Gastroesophageal sphincter (tissue), 4 donors: ENCODE measurements around the gene REELD1. TPM values are rescaled to one million over a fixed set of nuclear protein-coding genes. Genes with fewer than 3 reads are reported as not detected.

ENCODE experiments used
- ATAC-seq: fragments of 150-250 bp; one replicate; pipeline ENCODE4 v1.9.1; 2016; ENCODE audit warnings: mild to moderate bottlenecking, moderate library complexity
- H3K27ac ChIP-seq, 4 donors: fragments of 200-600 bp; sonication (generic) in 3 of 4; 1 replicate in 3 of 4; 2 replicates in 1 of 4; pipeline ENCODE4 v1.5.1; 2016 to 2019
- H3K27me3 ChIP-seq: fragments of 200-600 bp; sonication (generic); one replicate; pipeline ENCODE4 v1.5.1; 2019
- H3K36me3 ChIP-seq, 2 donors: fragments of 200-600 bp; sonication (generic); one replicate each; pipeline ENCODE4 v1.5.1; 2019; ENCODE audit warnings: control low read depth in 1 of 2
- H3K4me1 ChIP-seq, 3 donors: fragments of 200-600 bp; sonication (generic); 1 replicate in 2 of 3; 2 replicates in 1 of 3; pipeline ENCODE4 v1.5.1; 2016 to 2019; ENCODE audit warnings: control low read depth in 2 of 3
- H3K4me3 ChIP-seq, 2 donors: fragments of 200-600 bp; sonication (generic); one replicate each; pipeline ENCODE4 v1.5.1; 2019; ENCODE audit warnings: mild to moderate bottlenecking in 1 of 2, moderate library complexity in 1 of 2
- H3K9me3 ChIP-seq, 3 donors: fragments of 200-600 bp; sonication (generic); one replicate each; pipeline ENCODE4 v1.5.1; 2017 to 2019; ENCODE audit warnings: control low read depth in 2 of 3
- EP300 ChIP-seq: sonication (generic); formaldehyde crosslinking; IDR thresholded peaks from one replicate; pipeline ENCODE4 v1.6.1; 2017; ENCODE audit warnings: antibody characterized with exemption, mild to moderate bottlenecking
- POLR2A ChIP-seq, 2 donors: fragments of 450-650 bp; IDR thresholded peaks; one replicate each; pipeline ENCODE4 v1.6.1; 2017; ENCODE audit warnings: antibody characterized with exemption in 2 of 2, mild to moderate bottlenecking in 2 of 2, moderate library complexity in 1 of 2
- POLR2AphosphoS5 ChIP-seq: sonication (generic); formaldehyde crosslinking; IDR thresholded peaks from one replicate; pipeline ENCODE4 v1.6.1; 2017; ENCODE audit warnings: antibody characterized with exemption
- WGBS, 2 donors: methylation state at CpG; one replicate each; pipeline ENCODE4 v1.1.5; 2018; ENCODE audit warnings: low coverage in 1 of 2; 5-methylcytosine and 5-hydroxymethylcytosine counted together
- total RNA-seq, 4 donors: library from RNA; depleted of rRNA; stranded (reverse); fragments of >200 nt; gene quantifications; one replicate each; pipeline ENCODE4 v1.1.0, GENCODE V29; 2016
- TF ChIP-seq, protein P1 (sequence below), 4 experiments: fragments of 200-600 bp in 2 of 4; fragments of 450-650 bp in 2 of 4; sonication (generic) in 1 of 4; IDR thresholded peaks; one replicate each; pipeline ENCODE4 v1.5.1; 2017 to 2019; ENCODE audit warnings: antibody characterized with exemption in 4 of 4, mild to moderate bottlenecking in 2 of 4, moderate library complexity in 2 of 4

REELD1 gene
- total RNA-seq, 4 donors from 2014 or later: 0.78 to 1.4 TPM; not detected in 2

- Histone ChIP-seq H3K36me3 (peaks cover 0 to 25% of the 10 kb centered on the region in 2 donors), H3K9me3 (no peaks in the 10 kb centered on the region), H3K27ac (no peak overlapping the region), H3K4me1 (no peaks in the 10 kb centered on the region), H3K4me3 (no peak overlapping the region), H3K27me3 (no peaks in the 10 kb centered on the region)
- ATAC-seq: no peak
- WGBS, 2 donors: 85% methylated on average over 1 of the region's 4 CpGs; no CpG with 5 or more reads in 1 of the 2 donors
- TF ChIP-seq POLR2A (IDR thresholded peaks at IDR 0.05): no peak
- TF ChIP-seq, protein P1, sequence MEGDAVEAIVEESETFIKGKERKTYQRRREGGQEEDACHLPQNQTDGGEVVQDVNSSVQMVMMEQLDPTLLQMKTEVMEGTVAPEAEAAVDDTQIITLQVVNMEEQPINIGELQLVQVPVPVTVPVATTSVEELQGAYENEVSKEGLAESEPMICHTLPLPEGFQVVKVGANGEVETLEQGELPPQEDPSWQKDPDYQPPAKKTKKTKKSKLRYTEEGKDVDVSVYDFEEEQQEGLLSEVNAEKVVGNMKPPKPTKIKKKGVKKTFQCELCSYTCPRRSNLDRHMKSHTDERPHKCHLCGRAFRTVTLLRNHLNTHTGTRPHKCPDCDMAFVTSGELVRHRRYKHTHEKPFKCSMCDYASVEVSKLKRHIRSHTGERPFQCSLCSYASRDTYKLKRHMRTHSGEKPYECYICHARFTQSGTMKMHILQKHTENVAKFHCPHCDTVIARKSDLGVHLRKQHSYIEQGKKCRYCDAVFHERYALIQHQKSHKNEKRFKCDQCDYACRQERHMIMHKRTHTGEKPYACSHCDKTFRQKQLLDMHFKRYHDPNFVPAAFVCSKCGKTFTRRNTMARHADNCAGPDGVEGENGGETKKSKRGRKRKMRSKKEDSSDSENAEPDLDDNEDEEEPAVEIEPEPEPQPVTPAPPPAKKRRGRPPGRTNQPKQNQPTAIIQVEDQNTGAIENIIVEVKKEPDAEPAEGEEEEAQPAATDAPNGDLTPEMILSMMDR (IDR thresholded peaks at IDR 0.05): no peak
- no peak for TF ChIP-seq EP300
- TF ChIP-seq POLR2AphosphoS5: no peak
Measured at GRCh38 chr4:146260521-146260920, 46.2 kb downstream of the REELD1 start.

DNA sequence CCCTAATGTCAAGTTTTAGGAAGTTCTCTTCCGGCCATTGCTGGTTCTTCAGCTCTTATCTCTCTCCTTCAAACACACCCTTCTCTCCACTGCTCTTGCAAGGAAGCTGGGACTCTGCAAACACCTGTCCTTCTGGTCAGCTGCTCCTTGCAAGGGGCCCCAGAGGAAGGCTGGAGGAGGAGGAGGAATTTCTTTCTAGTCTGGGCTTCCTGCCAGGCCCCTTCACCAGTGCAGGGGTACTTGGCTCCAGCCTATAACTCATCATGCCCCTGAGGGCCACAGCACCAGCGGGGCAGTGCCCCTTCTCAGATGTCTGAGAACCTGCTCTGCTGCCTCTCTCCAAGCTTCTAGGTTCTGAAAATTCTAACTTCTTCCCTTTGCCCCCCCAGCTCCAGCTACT lies 46.7 kb downstream of the REELD1 start:
- ATAC-seq: no peak
- no peaks in the 10 kb centered on the region for H3K4me1 ChIP-seq
- 100% methylated on average over 2 of the region's 2 CpGs; no CpG with 5 or more reads in 1 of the 2 donors for WGBS, 2 donors
- H3K9me3 ChIP-seq: no peaks in the 10 kb centered on the region
- no peak for TF ChIP-seq EP300
- TF ChIP-seq POLR2AphosphoS5: no peak
- no peak for TF ChIP-seq POLR2A (IDR thresholded peaks at IDR 0.05)
- TF ChIP-seq, protein P1 (IDR thresholded peaks at IDR 0.05): no peak
- H3K27me3 ChIP-seq: no peaks in the 10 kb centered on the region
- H3K36me3 ChIP-seq: peaks cover 0 to 20% of the 10 kb centered on the region in 2 donors
- no peak overlapping the region for H3K4me3 ChIP-seq
- H3K27ac ChIP-seq: no peak overlapping the region

- Histone ChIP-seq H3K4me3 (no peak overlapping the region), H3K36me3 (peaks cover 0 to 4% of the 10 kb centered on the region in 2 donors), H3K27me3 (no peaks in the 10 kb centered on the region), H3K9me3 (no peaks in the 10 kb centered on the region), H3K27ac (no peak overlapping the region), H3K4me1 (no peaks in the 10 kb centered on the region)
- ATAC-seq: no peak
- no peak for TF ChIP-seq POLR2A (IDR thresholded peaks at IDR 0.05)
- TF ChIP-seq, protein P1 (IDR thresholded peaks at IDR 0.05): no peak
- no peak for TF ChIP-seq POLR2AphosphoS5
- no peak for TF ChIP-seq EP300
Measured at GRCh38 chr4:146263793-146264192, 49.5 kb downstream of the REELD1 start.

DNA sequence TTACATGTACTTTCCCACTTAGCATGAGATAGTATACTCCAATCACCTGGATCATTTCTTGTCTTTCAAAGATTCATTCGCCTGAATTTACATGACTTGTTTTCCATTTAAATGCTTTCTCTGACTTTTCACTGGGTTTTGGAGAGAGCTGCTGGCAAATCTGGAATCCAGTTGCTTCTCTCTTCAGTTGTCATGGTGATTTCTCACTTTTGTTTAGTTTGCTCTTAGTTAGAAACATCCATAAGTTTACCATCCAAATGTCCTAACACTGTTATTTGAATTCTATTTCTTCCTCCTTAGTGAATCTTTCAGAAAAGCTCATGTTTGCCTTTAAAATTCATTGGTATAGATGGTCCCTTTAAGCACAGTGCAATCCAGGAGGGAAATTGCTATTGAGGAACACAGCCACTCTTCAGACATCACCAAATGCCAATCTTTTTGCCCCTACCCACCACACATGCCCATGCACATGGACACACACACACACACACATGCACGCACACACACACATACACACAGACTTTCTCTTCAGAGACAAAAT lies 51.7 kb downstream of the REELD1 start:
- WGBS, 2 donors: 90 to 100% methylated on average over 1 to 2 of the region's 2 CpGs

GRCh38 chr4:146267826-146268225 lies 53.5 kb downstream of the REELD1 start:
- peaks cover 0 to 1% of the 10 kb centered on the region in 2 donors for H3K36me3 ChIP-seq
- peak; percentile 67 for ATAC-seq
- H3K27ac ChIP-seq: no peak overlapping the region
- H3K27me3 ChIP-seq: no peaks in the 10 kb centered on the region
- H3K4me3 ChIP-seq: no peak overlapping the region
- no peaks in the 10 kb centered on the region for H3K9me3 ChIP-seq
- no peaks in the 10 kb centered on the region for H3K4me1 ChIP-seq
- WGBS, 2 donors: 45 to 49% methylated on average over 4 to 5 of the region's 5 CpGs
- TF ChIP-seq EP300: no peak
- no peak for TF ChIP-seq POLR2AphosphoS5
- TF ChIP-seq, protein P1 (IDR thresholded peaks at IDR 0.05): no peak

More for the DNA sequence above, 51.7 kb downstream of the REELD1 start:
- Histone ChIP-seq H3K27ac (no peak overlapping the region), H3K4me1 (no peaks in the 10 kb centered on the region), H3K4me3 (no peak overlapping the region), H3K27me3 (no peaks in the 10 kb centered on the region), H3K9me3 (no peaks in the 10 kb centered on the region), H3K36me3 (peaks cover 0 to 4% of the 10 kb centered on the region in 2 donors)
- TF ChIP-seq EP300 (no peak), POLR2AphosphoS5 (no peak), POLR2A (IDR thresholded peaks at IDR 0.05) (no peak)
- TF ChIP-seq, protein P1 (IDR thresholded peaks at IDR 0.05): no peak
- no peak for ATAC-seq
